Stomach (tissue), 4 donors: Measurements from ENCODE around the gene DESI1.

ENCODE experiments used
- CTCF ChIP-seq, 7 experiments: fragments of 450-650 bp in 4 of 7; fragments of 200-600 bp in 3 of 7; sonication (generic) in 3 of 7; IDR thresholded peaks; one replicate each; pipeline ENCODE4 v1.5.1; 2016 to 2019; ENCODE audit warnings: antibody characterized with exemption in 7 of 7, control low read depth in 2 of 7, mild to moderate bottlenecking in 1 of 7
- EP300 ChIP-seq: sonication (generic); formaldehyde crosslinking; IDR thresholded peaks from one replicate; pipeline ENCODE4 v1.6.1; 2017; ENCODE audit warnings: antibody characterized with exemption
- POLR2A ChIP-seq, 4 donors: fragments of 450-650 bp; IDR thresholded peaks; one replicate each; pipeline ENCODE4 v1.6.1; 2016; ENCODE audit warnings: antibody characterized with exemption in 4 of 4, control low read depth in 2 of 4, mild to moderate bottlenecking in 1 of 4, moderate library complexity in 1 of 4
- POLR2AphosphoS5 ChIP-seq, 3 donors: sonication (generic); formaldehyde crosslinking; IDR thresholded peaks; one replicate each; pipeline ENCODE4 v1.6.1; 2016; ENCODE audit warnings: antibody characterized with exemption in 3 of 3

GRCh38 chr22:41659941-41660340, 39.1 kb upstream of the DESI1 start:
- no peak for TF ChIP-seq POLR2A (IDR thresholded peaks at IDR 0.05)
- TF ChIP-seq CTCF (IDR thresholded peaks at IDR 0.05) = no peak
- TF ChIP-seq EP300 = no peak
- TF ChIP-seq POLR2AphosphoS5 (IDR thresholded peaks at IDR 0.05) = no peak
